DOHH2 (cell line): ENCODE data around the gene SREBF1.

Experiments used
- H3F3A ChIP-seq: fragments of 200-600 bp; sonication (generic), shearing (Covaris generic); 2 replicates; pipeline ENCODE4 v1.6.0; 2016; ENCODE audit warnings: antibody characterized with exemption, mild to moderate bottlenecking; ENCODE audit not compliant: control insufficient read depth, insufficient read depth
- H3K27ac ChIP-seq: fragments of 200-600 bp; sonication (generic); 2 replicates; pipeline ENCODE4 v1.5.1; 2014; ENCODE audit warnings: low read depth, mild to moderate bottlenecking, low read length, moderate library complexity
- H3K27me3 ChIP-seq: fragments of 200-600 bp; sonication (generic); 2 replicates; pipeline ENCODE4 v1.6.1; 2014; ENCODE audit warnings: mild to moderate bottlenecking, low read length, mixed read lengths; ENCODE audit not compliant: control insufficient read depth
- H3K36me3 ChIP-seq: fragments of 200-600 bp; sonication (generic); 2 replicates; pipeline ENCODE4 v1.6.1; 2014; ENCODE audit warnings: mild to moderate bottlenecking, low read length, moderate library complexity, mixed read lengths; ENCODE audit not compliant: control insufficient read depth
- H3K4me1 ChIP-seq: fragments of 200-600 bp; sonication (generic); 2 replicates; pipeline ENCODE4 v1.6.1; 2014; ENCODE audit warnings: mild to moderate bottlenecking, low read length, mixed read lengths; ENCODE audit not compliant: control insufficient read depth
- H3K4me2 ChIP-seq: fragments of 200-600 bp; sonication (generic); 2 replicates; pipeline ENCODE4 v1.6.0; 2014; ENCODE audit warnings: mild to moderate bottlenecking, low read length, moderate library complexity
- H3K4me3 ChIP-seq: fragments of 200-600 bp; sonication (generic); 2 replicates; pipeline ENCODE4 v1.5.1; 2014; ENCODE audit warnings: mild to moderate bottlenecking, low read length, mixed read lengths
- H3K79me2 ChIP-seq: fragments of 200-600 bp; sonication (generic); 2 replicates; pipeline ENCODE4 v1.6.1; 2014; ENCODE audit warnings: mild to moderate bottlenecking, low read length, mixed read lengths; ENCODE audit not compliant: control insufficient read depth
- H3K9me2 ChIP-seq: fragments of 200-600 bp; sonication (generic); replicated peaks from 2 replicates; pipeline ENCODE4 v1.6.1; 2014; ENCODE audit warnings: mild to moderate bottlenecking, low read length, mixed read lengths; ENCODE audit not compliant: control insufficient read depth
- H3K9me3 ChIP-seq: fragments of 200-600 bp; sonication (generic); 2 replicates; pipeline ENCODE4 v1.6.1; 2014; ENCODE audit warnings: antibody characterized with exemption, low read length, mixed read lengths; ENCODE audit not compliant: control insufficient read depth, insufficient read depth
- H4K20me1 ChIP-seq: fragments of 200-600 bp; sonication (generic); 2 replicates; pipeline ENCODE4 v1.6.0; 2014; ENCODE audit warnings: low read depth, mild to moderate bottlenecking, antibody characterized with exemption, low read length, moderate library complexity; ENCODE audit not compliant: control insufficient read depth, insufficient read depth
- CTCF ChIP-seq: fragments of 200-600 bp; sonication (generic); IDR thresholded peaks from one replicate; pipeline ENCODE4 v1.5.1; 2014; ENCODE audit warnings: antibody characterized with exemption, mild to moderate bottlenecking, low read depth, low read length; ENCODE audit not compliant: poor library complexity, severe bottlenecking
- EZH2phosphoT487 ChIP-seq: fragments of 200-600 bp; sonication (generic); IDR thresholded peaks from 2 replicates; pipeline ENCODE4 v1.6.1; 2017; ENCODE audit warnings: borderline replicate concordance, mild to moderate bottlenecking, antibody characterized with exemption, low read length, moderate library complexity, mixed read lengths

Gene SREBF1

DNA sequence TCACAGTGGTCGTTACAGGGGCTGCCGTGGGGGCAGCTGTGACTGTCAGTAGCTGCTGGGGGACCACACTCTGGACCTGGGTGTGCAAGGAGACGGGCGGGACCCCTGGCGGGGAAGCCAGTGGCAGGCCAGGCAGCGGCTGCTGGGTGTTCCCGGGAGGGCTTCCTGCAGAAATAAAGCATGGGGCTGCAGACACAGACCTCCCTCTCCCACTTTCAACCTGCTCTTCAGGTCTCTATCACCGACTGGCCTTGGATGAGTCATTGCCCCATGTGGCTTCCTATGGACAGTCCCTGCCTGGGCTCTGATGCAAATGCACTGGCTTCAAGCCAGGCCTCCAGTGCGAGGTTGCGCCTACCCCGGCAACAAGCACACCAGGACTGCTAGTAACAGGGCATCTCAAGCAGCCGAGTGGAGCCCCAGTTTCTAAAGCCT, 17.2 kb downstream of the SREBF1 start:
- H3K4me3 ChIP-seq: no peak overlapping the region
- peaks cover 46% of the 10 kb centered on the region for H3K79me2 ChIP-seq
- no peaks in the 10 kb centered on the region for H3F3A ChIP-seq
- peaks cover 11% of the 10 kb centered on the region for H4K20me1 ChIP-seq
- H3K27me3 ChIP-seq: no peaks in the 10 kb centered on the region
- no peaks in the 10 kb centered on the region for H3K9me3 ChIP-seq
- no peaks in the 10 kb centered on the region for H3K9me2 ChIP-seq
- H3K4me2 ChIP-seq: no peak overlapping the region
- peaks cover 84% of the 10 kb centered on the region for H3K36me3 ChIP-seq
- H3K4me1 ChIP-seq: peaks cover 47% of the 10 kb centered on the region
- TF ChIP-seq EZH2phosphoT487: no peak
- TF ChIP-seq CTCF: no peak
- H3K27ac ChIP-seq: no peak overlapping the region

DNA sequence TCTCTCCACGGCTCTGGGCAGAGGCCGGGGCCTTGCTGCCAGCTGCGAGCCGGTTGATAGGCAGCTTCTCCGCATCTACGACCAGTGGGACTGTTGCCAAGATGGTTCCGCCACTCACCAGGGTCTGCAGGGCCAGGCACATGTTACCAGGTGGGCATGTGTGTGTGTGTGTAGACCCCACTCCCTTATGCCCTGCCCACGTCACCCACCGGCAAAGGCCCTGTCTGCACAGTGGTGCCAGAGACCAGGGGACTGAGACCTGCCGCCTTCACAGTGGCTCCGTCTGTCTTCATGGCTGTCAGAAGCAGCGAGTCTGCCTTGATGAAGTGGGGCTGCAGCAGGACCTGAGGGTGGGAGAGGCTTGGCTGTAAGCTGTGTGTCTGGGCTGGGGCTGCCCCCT, 17.7 kb downstream of the SREBF1 start:
- H3K27me3 ChIP-seq: no peaks in the 10 kb centered on the region
- H3K79me2 ChIP-seq: peaks cover 41% of the 10 kb centered on the region
- H3K27ac ChIP-seq: no peak overlapping the region
- peaks cover 88% of the 10 kb centered on the region for H3K36me3 ChIP-seq
- peaks cover 11% of the 10 kb centered on the region for H4K20me1 ChIP-seq
- no peaks in the 10 kb centered on the region for H3K9me3 ChIP-seq
- H3K4me1 ChIP-seq: peaks cover 42% of the 10 kb centered on the region
- H3K4me2 ChIP-seq: no peak overlapping the region
- no peaks in the 10 kb centered on the region for H3K9me2 ChIP-seq
- TF ChIP-seq EZH2phosphoT487 (no peak), CTCF (no peak)
- no peak overlapping the region for H3K4me3 ChIP-seq
- no peaks in the 10 kb centered on the region for H3F3A ChIP-seq

GRCh38 chr17:17818088-17818526, 18.7 kb downstream of the SREBF1 start:
- H3K4me3 ChIP-seq: no peak overlapping the region
- H3K9me2 ChIP-seq: no peaks in the 10 kb centered on the region
- H3K79me2 ChIP-seq: peaks cover 34% of the 10 kb centered on the region
- peaks cover 92% of the 10 kb centered on the region for H3K36me3 ChIP-seq
- H3K27ac ChIP-seq: no peak overlapping the region
- no peaks in the 10 kb centered on the region for H3F3A ChIP-seq
- TF ChIP-seq CTCF (no peak), EZH2phosphoT487 (no peak)
- H3K4me1 ChIP-seq: peaks cover 35% of the 10 kb centered on the region
- no peaks in the 10 kb centered on the region for H3K27me3 ChIP-seq
- H3K4me2 ChIP-seq: no peak overlapping the region
- peaks cover 11% of the 10 kb centered on the region for H4K20me1 ChIP-seq
- no peaks in the 10 kb centered on the region for H3K9me3 ChIP-seq

GRCh38 chr17:17817552-17817947, 19.2 kb downstream of the SREBF1 start:
- Histone ChIP-seq H3K79me2 (peaks cover 28% of the 10 kb centered on the region), H3K36me3 (peaks cover 92% of the 10 kb centered on the region), H3K4me1 (peaks cover 30% of the 10 kb centered on the region), H3K9me2 (no peaks in the 10 kb centered on the region), H3K27me3 (no peaks in the 10 kb centered on the region), H3K4me2 (no peak overlapping the region), H3K27ac (no peak overlapping the region), H3K9me3 (no peaks in the 10 kb centered on the region), H3K4me3 (no peak overlapping the region), H4K20me1 (peaks cover 5% of the 10 kb centered on the region; the same call in 1 of the 2 replicates), H3F3A (no peaks in the 10 kb centered on the region)
- no peak for TF ChIP-seq EZH2phosphoT487
- no peak for TF ChIP-seq CTCF
